SK-N-SH (cell line): ENCODE results near the gene DYRK4. TPM values are rescaled to one million over a fixed set of nuclear protein-coding genes. Genes with fewer than 3 reads are reported as not detected.

Source experiments
- CTCF ChIA-PET: fragments of 300-600, 350-600 bp; formaldehyde crosslinking; extraction: SDS; loops from one replicate; lab custom pipeline; 2021; lab: Yijun Ruan, JAX
- POLR2A ChIA-PET: fragments of 350-600 bp; sonication (Branson Sonifier 250); formaldehyde crosslinking; extraction: SDS; loops from one replicate; lab custom pipeline; 2020; ENCODE audit warnings: antibody characterized with exemption, inconsistent platforms; lab: Yijun Ruan, JAX
- DNase-seq: peaks from one replicate; pipeline ENCODE4 v3.0.0; 2012
- H2AFZ ChIP-seq: fragments of 200-600 bp; sonication (generic); 2 replicates; pipeline ENCODE4 v1.8.1; 2016; ENCODE audit warnings: antibody characterized with exemption, mild to moderate bottlenecking, low read depth
- H3F3A ChIP-seq: fragments of 200-600 bp; sonication (generic); replicated peaks from 2 replicates; pipeline ENCODE3; 2016; ENCODE audit warnings: antibody characterized with exemption, mild to moderate bottlenecking; ENCODE audit not compliant: insufficient read depth
- H3K27ac ChIP-seq, 2 experiments: fragments of 200-500 bp in 1 of 2; fragments of 200-600 bp in 1 of 2; sonication (Bioruptor generic) in 1 of 2; sonication (generic), shearing (Covaris generic) in 1 of 2; 2 replicates each; pipeline versions ENCODE4 v1.5.1 to v1.6.1; 2014 to 2016; ENCODE audit warnings: low read depth in 2 of 2, inconsistent platforms in 1 of 2, low read length in 1 of 2, mild to moderate bottlenecking in 1 of 2, mixed read lengths in 1 of 2
- H3K27me3 ChIP-seq: fragments of 200-600 bp; sonication (generic), shearing (Covaris generic); 2 replicates; pipeline ENCODE4 v1.6.1; 2016; ENCODE audit warnings: mixed run types; ENCODE audit not compliant: insufficient read depth
- H3K36me3 ChIP-seq, 2 experiments: fragments of 200-500 bp in 1 of 2; fragments of 200-600 bp in 1 of 2; sonication (Bioruptor generic) in 1 of 2; sonication (generic) in 1 of 2; replicated peaks in 1 of 2; 2 replicates each; pipeline versions ENCODE3 to v1.5.1; 2014 to 2016; ENCODE audit warnings: low read length in 1 of 2, mild to moderate bottlenecking in 1 of 2; ENCODE audit not compliant: insufficient read depth in 2 of 2, control insufficient read depth in 1 of 2
- H3K4me1 ChIP-seq, 2 experiments: fragments of 200-500 bp in 1 of 2; fragments of 200-600 bp in 1 of 2; sonication (Bioruptor generic) in 1 of 2; sonication (generic), shearing (Covaris generic) in 1 of 2; 2 replicates each; pipeline versions ENCODE4 v1.5.1 to v1.6.1; 2014 to 2016; ENCODE audit warnings: low read depth in 1 of 2, low read length in 1 of 2, mixed run types in 1 of 2; ENCODE audit not compliant: insufficient read depth in 2 of 2, control insufficient read depth in 1 of 2
- H3K4me2 ChIP-seq: fragments of 200-600 bp; sonication (generic), shearing (Covaris generic); 2 replicates; pipeline ENCODE4 v1.6.1; 2017; ENCODE audit warnings: mixed run types
- H3K4me3 ChIP-seq, 2 experiments: fragments of 200-500 bp in 1 of 2; fragments of 200-600 bp in 1 of 2; sonication (Bioruptor generic) in 1 of 2; sonication (generic), shearing (Covaris generic) in 1 of 2; 2 replicates each; pipeline versions ENCODE4 v1.5.1 to v1.8.1; 2014 to 2016; ENCODE audit warnings: low read depth in 2 of 2, inconsistent platforms in 1 of 2, low read length in 1 of 2, mild to moderate bottlenecking in 1 of 2, mixed read lengths in 1 of 2, moderate library complexity in 1 of 2
- H3K79me2 ChIP-seq: fragments of 200-600 bp; sonication (generic); 2 replicates; pipeline ENCODE4 v1.8.1; 2017; ENCODE audit warnings: mild to moderate bottlenecking; ENCODE audit not compliant: insufficient read depth
- H3K9ac ChIP-seq: fragments of 200-600 bp; sonication (generic); 2 replicates; pipeline ENCODE4 v1.6.1; 2017; ENCODE audit warnings: mixed run types
- H3K9me2 ChIP-seq: fragments of 200-600 bp; sonication (generic); 2 replicates; pipeline ENCODE4 v1.6.1; 2017; ENCODE audit warnings: mixed run types
- H3K9me3 ChIP-seq: fragments of 200-600 bp; sonication (generic); 2 replicates; pipeline ENCODE4 v1.6.1; 2017; ENCODE audit warnings: mixed run types, mild to moderate bottlenecking, moderate library complexity
- H4K20me1 ChIP-seq: fragments of 200-600 bp; sonication (generic); 2 replicates; pipeline ENCODE4 v1.6.1; 2017; ENCODE audit warnings: mild to moderate bottlenecking, mixed run types; ENCODE audit not compliant: insufficient read depth
- ELF1 ChIP-seq: IDR thresholded peaks from 2 replicates; pipeline ENCODE4 v1.4.0; 2012
- FOSL2 ChIP-seq: IDR thresholded peaks from 2 replicates; pipeline ENCODE4 v1.4.0; 2012; ENCODE audit warnings: low read depth, mild to moderate bottlenecking, moderate library complexity, borderline replicate concordance
- FOXJ3 ChIP-seq: sonication (generic); formaldehyde crosslinking; IDR thresholded peaks from 2 replicates; pipeline ENCODE4 v1.5.1; 2020; ENCODE audit warnings: mild to moderate bottlenecking, missing genetic modification reagents
- FOXM1 ChIP-seq: IDR thresholded peaks from 2 replicates; pipeline ENCODE4 v1.4.0; 2012; ENCODE audit warnings: low read depth, mild to moderate bottlenecking
- GATA2 ChIP-seq: sonication (generic); formaldehyde crosslinking; IDR thresholded peaks from 2 replicates; pipeline ENCODE4 v1.5.0; 2020; ENCODE audit warnings: mild to moderate bottlenecking, missing genetic modification reagents
- JUND ChIP-seq: IDR thresholded peaks from 2 replicates; pipeline ENCODE4 v1.4.0; 2012
- MEF2A ChIP-seq: IDR thresholded peaks from 2 replicates; pipeline ENCODE4 v1.4.0; 2012; ENCODE audit warnings: low read depth, borderline replicate concordance
- MXI1 ChIP-seq: IDR thresholded peaks from 2 replicates; pipeline ENCODE4 v1.6.1; 2012; ENCODE audit warnings: mild to moderate bottlenecking, low read depth, low read length, improper control_type of control experiment
- NFIC ChIP-seq: IDR thresholded peaks from 2 replicates; pipeline ENCODE4 v1.4.0; 2012; ENCODE audit warnings: borderline replicate concordance
- PBX3 ChIP-seq: IDR thresholded peaks from 2 replicates; pipeline ENCODE4; 2012
- POLR2AphosphoS5 ChIP-seq: IDR thresholded peaks from 2 replicates; pipeline ENCODE4 v1.6.1; 2012; ENCODE audit warnings: low read depth, low read length
- RAD21 ChIP-seq: IDR thresholded peaks from 2 replicates; pipeline ENCODE4 v1.6.1; 2012; ENCODE audit warnings: mild to moderate bottlenecking, low read length
- REST ChIP-seq: IDR thresholded peaks from 2 replicates; pipeline ENCODE4 v1.6.1; 2012; ENCODE audit warnings: mild to moderate bottlenecking, low read depth, low read length, moderate library complexity
- RFX5 ChIP-seq: IDR thresholded peaks from 2 replicates; pipeline ENCODE4 v1.6.1; 2012; ENCODE audit warnings: mild to moderate bottlenecking, improper control_type of control experiment, low read length
- RXRA ChIP-seq: IDR thresholded peaks from 2 replicates; pipeline ENCODE4 v1.4.0; 2012; ENCODE audit warnings: low read depth, mild to moderate bottlenecking, borderline replicate concordance
- TAF1 ChIP-seq: IDR thresholded peaks from 2 replicates; pipeline ENCODE4 v1.6.1; 2012; ENCODE audit warnings: low read depth, mild to moderate bottlenecking, low read length, moderate library complexity, borderline replicate concordance
- USF2 ChIP-seq: fragments of 150-350 bp; IDR thresholded peaks from 2 replicates; pipeline ENCODE4 v1.6.1; 2017; ENCODE audit warnings: antibody characterized with exemption, low read length, low read depth, borderline replicate concordance
- ZBTB33 ChIP-seq: IDR thresholded peaks from 2 replicates; pipeline ENCODE4 v1.4.0; 2012; ENCODE audit warnings: low read depth, borderline replicate concordance
- WGBS: methylation state at CpG from one replicate; pipeline ENCODE4 v1.1.6; 2017; ENCODE audit warnings: low lambda C conversion rate; 5-methylcytosine and 5-hydroxymethylcytosine counted together
- polyA plus RNA-seq, 3 experiments: library from polyadenylated mRNA; depleted of rRNA; stranded (reverse); fragments of >200 nt; gene quantifications; 2 replicates each; pipeline ENCODE4 v1.2.3, GENCODE V29; 2012

The DYRK4 gene
- polyA plus RNA-seq, 1 of the 3 experiments (the other 2 are of a cell fraction): 38.6 TPM

- WGBS: 70% methylated on average over 4 of the region's 4 CpGs
- Histone ChIP-seq H3K9me3 (no peaks in the 10 kb centered on the region), H3K9me2 (no peaks in the 10 kb centered on the region), H3K4me3 (no peak overlapping the region), H3K27me3 (no peaks in the 10 kb centered on the region), H3K79me2 (peaks cover 5% of the 10 kb centered on the region), H4K20me1 (no peaks in the 10 kb centered on the region), H3K4me2 (no peak overlapping the region), H3K9ac (no peak overlapping the region), H3K27ac (no peak overlapping the region), H3K36me3 (peaks cover 27 to 52% of the 10 kb centered on the region in 2 experiments)
- POLR2A ChIA-PET: no interaction called here
- DNase-seq: no peak
- no peak for TF ChIP-seq ELF1
- no peak for TF ChIP-seq MEF2A
- TF ChIP-seq MXI1: no peak
- TF ChIP-seq FOXJ3 (CRISPR knock-in tag): no peak
- no peak for TF ChIP-seq FOSL2
- no peak for TF ChIP-seq GATA2 (CRISPR knock-in tag)
- no peak for TF ChIP-seq JUND
- no peak for TF ChIP-seq FOXM1
- TF ChIP-seq ZBTB33: no peak
- TF ChIP-seq, all 33 proteins: peak for 0
- H3K4me1 ChIP-seq: peaks cover 0 to 18% of the 10 kb centered on the region in 2 experiments; a peak in 2 of 4 replicates
- CTCF ChIA-PET: interaction anchor here (1.5 kb wide), 1 partner anchor 147 kb away, joined by 6 read pairs; no protein-coding TSS in a partner anchor
- no peaks in the 10 kb centered on the region for H3F3A ChIP-seq
- H2AFZ ChIP-seq: no peak overlapping the region
Measured at GRCh38 chr12:4610481-4610880, 48.5 kb downstream of the DYRK4 start.

- no peak overlapping the region for H3K4me2 ChIP-seq
- H3K27me3 ChIP-seq: no peaks in the 10 kb centered on the region
- H3K9me2 ChIP-seq: no peaks in the 10 kb centered on the region
- H3K9ac ChIP-seq: no peak overlapping the region
- no peaks in the 10 kb centered on the region for H3F3A ChIP-seq
- POLR2A ChIA-PET: no interaction called here
- H3K9me3 ChIP-seq: no peaks in the 10 kb centered on the region
- no peak for DNase-seq
- no peaks in the 10 kb centered on the region for H4K20me1 ChIP-seq
- no peak overlapping the region for H3K4me3 ChIP-seq
- no peak overlapping the region for H2AFZ ChIP-seq
- 85% methylated on average over 9 of the region's 9 CpGs for WGBS
- CTCF ChIA-PET: interaction anchor here (1.3 to 1.5 kb wide), 2 partner anchors 9 to 11 kb away, joined by 4 to 8 read pairs; no protein-coding TSS in a partner anchor
- no peaks in the 10 kb centered on the region for H3K4me1 ChIP-seq
- no peaks in the 10 kb centered on the region for H3K79me2 ChIP-seq
- peaks cover 27 to 44% of the 10 kb centered on the region in 2 experiments for H3K36me3 ChIP-seq
- no peak overlapping the region for H3K27ac ChIP-seq
- TF ChIP-seq JUND (no peak), FOXJ3 (CRISPR knock-in tag) (no peak), PBX3 (no peak), GATA2 (CRISPR knock-in tag) (no peak), FOXM1 (no peak), RAD21 (no peak), ZBTB33 (no peak), MEF2A (no peak), USF2 (no peak), RXRA (no peak), POLR2AphosphoS5 (no peak), FOSL2 (no peak), MXI1 (no peak), REST (no peak), TAF1 (no peak), RFX5 (no peak), NFIC (no peak)
Measured at GRCh38 chr12:4615667-4616066, 53.7 kb downstream of the DYRK4 start.
